LHCN-M2 (cell line): ENCODE measurements around the gene C2orf74. TPM values are rescaled to one million over a fixed set of nuclear protein-coding genes. Genes with fewer than 3 reads are reported as not detected.
"Not testable (repeated sequence)": the region's sequence is repeated elsewhere in the genome, so short reads cannot be mapped to it uniquely, and the experiment has no call there.

Source experiments
- DNase-seq: peaks from one replicate; pipeline ENCODE4 v3.0.0-alpha.2; 2012; ENCODE audit warnings: low read depth
- total RNA-seq: library from RNA; depleted of rRNA; stranded (reverse); fragments of >200 nt; gene quantifications from 2 replicates; pipeline ENCODE4 v1.2.3, GENCODE V29; 2014

Gene C2orf74
- total RNA-seq, 1 experiment from 2014 or later = 31.6 TPM

GRCh38 chr2:61173116-61173515 lies 11.1 kb downstream of the C2orf74 start:
- DNase-seq = no peak

GRCh38 chr2:61175036-61175435 lies 13.0 kb downstream of the C2orf74 start:
- DNase-seq = no peak

DNA sequence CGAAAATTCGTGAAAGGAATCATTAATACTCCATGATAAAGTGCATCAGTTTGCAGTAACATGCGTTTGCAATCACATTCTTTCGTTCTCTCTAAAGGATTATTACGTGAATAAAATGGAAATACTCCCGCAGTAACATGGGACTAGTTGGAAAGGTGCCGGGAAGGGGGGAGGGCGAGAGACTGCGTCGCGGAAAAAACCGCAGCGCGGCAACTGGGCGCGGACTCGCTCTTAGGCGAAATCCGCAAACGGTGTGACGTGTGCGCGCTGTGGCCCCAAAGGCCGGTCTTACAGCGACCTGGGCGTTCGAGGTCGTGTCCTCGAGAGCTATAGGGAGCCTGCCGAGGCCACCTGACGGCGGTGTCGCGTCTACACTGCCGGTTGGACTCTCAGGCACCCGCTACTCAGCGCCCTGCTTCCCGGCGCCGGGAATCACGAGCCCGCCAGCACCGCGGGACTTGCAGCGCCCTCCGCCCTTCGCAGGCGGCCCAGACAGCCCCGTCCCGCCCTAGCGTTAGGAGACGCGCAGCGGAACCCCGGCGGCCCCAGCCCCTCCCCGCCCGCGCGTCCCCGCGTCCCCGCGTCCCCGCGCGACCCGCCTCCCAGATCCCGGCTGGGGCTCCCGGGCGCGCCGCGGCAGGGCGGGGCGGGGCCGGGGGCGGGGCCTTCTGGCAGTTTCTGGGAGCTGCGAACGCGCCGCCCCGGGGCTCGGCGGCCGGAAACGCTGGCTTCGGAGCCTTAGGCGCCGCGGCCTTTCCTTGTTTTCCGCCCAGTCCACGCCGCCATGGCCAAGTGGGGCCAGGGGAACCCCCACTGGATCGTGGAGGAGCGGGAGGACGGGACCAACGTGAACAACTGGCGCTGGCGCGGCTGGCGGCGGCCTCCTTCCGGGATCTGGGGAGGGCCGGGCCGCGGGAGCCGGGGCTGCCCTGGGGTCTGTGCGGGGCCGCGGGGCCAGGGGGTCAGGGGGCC lies 15.1 kb downstream of the C2orf74 start:
- DNase-seq = peak; percentile 92

DNA sequence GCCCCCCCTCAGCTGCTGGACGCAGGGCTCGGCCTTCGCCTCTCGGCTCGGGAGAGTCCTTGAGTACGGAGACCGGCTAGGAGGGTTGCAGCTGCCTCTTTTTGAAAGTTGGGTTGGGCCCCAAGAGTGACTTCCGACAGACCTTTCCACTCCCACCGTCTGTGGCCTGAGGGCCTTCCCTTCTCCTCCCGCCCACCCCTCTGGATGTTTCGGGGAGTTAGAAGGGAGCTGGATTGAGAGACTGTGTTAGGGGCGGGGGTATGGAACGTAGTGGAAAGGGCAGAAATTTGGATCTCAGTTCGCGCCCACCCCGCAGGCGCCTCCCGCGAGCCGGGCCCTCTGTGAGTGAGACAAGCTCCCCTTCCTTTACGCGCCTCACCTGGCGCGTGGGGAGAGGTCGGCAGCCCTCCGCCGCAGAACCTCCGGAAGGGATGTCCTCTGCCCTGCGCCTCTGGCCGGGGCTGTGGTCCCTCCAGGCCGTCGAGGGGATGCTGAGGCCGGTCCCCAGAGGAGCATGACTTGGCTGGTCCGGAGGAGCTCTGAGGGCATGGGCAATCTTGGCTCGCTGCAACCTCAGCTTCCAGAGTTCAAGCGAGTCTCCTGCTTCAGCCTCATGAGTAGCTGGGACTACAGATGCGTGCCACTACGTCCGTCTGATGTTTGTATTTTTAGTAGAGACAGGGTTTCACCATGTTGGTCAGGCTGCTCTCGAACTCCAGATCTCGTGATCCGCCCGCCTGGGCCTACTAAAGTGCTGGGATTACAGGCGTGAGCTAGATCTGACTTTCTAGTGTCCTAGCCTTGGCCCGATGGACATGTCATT lies 15.9 kb downstream of the C2orf74 start:
- peak; percentile 35 for DNase-seq

GRCh38 chr2:61178603-61179545 lies 16.9 kb downstream of the C2orf74 start:
- peak; percentile 62 for DNase-seq

DNA sequence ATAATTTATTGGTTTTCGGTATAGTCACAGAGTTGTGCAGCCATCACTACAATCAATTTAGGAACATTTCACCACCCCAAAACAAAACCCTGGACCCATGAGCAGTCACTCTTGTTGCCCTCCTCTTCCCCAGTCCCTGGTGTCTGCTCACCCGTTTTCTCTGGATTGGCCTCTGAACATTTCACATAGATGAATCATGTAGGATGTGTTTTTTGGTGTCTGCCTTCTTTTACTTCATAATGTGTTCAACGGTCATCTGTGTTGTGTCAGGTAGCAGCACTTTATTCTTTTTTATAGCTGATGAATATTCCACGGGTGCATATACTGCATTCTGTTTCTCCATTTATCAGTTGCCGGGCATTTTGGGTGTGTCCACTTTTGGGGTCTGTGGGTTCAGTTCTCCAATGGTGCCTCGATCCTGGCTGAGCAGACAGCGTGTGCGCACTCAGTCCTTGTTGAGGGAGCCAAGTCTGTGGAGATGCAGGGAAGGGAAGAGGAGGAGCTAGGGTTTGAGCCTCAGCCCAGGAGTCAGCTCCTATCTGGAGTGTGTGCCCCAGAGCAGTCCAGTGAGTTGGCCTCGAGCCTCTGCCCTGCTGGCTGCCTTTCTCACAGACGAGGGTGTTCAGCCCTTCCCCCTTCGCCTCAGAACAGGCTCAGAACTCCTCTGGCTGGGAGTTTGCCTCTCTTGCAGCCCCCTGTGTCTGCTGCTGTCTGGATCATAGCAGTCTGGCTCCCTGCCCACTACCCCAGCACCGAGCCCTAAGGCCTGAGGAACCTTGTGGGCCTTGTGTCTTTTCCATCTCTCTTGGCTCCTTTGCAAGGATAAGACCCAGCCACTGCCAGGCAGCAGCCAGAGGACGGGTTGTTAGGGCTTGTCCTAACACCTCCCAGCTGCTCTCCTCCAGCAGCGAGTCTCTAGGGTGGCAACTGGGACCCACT lies 18.0 kb downstream of the C2orf74 start:
- peak; percentile 64 for DNase-seq

GRCh38 chr2:61180686-61181085 lies 18.7 kb downstream of the C2orf74 start:
- no peak for DNase-seq

- peak; percentile 8 for DNase-seq
Observed at GRCh38 chr2:61181382-61182058, 19.5 kb downstream of the C2orf74 start.

DNA sequence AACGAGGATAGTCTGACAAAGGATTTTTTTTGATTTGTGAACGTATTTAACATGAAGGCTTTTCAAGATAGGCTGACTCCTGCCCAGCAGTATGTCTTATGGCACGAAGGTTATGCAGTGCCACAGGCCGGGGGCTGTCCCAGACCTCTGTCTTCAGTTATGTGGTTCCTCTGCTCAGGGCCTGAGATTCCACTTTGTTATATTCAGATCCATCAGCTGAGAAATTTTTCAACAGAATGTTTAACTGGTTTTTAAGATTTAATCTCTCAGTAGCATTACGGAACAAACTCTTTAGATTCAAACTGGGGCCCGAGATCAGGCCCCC lies 20.0 kb downstream of the C2orf74 start:
- no peak for DNase-seq

DNA sequence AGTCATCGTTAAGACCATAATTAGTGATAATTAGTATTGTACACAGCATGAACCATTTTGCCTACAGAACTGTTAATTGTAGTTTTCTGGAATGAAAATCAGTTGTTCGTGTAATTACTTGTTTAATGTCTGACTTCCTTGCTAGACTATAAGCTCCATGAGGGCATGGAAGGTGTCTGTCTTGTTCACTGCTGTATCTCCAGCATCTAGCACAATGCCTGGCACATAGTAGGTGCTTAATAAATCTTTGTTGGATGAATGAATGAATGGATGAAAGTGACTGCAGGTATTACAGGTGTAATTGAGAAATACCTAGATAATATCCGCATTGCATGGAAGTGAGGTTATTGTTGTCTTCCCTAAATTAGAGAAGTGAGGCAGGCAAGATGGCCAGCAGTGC lies 21.8 kb downstream of the C2orf74 start:
- DNase-seq = no peak

DNA sequence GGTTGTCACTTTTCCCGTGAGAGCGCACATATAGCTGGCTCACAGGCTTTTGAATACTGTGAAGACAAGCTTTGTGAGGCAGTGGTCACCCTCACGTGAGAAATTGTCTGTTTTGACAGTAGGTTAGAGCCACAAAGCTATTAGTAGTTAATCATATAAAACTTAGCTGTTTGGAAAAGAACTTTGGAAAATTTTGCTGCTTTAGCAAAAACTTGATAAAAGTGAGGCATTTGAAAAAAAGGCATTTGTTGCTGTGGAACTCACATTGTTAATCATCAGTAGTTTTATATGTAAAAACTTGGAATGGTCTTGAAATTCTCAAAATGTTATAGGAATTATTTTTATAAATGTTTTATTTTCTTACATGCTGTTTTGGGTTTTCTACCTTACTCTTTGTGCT lies 22.3 kb downstream of the C2orf74 start:
- DNase-seq = no peak

GRCh38 chr2:61185231-61185728 lies 23.3 kb downstream of the C2orf74 start:
- DNase-seq = no peak

GRCh38 chr2:61187085-61187484 lies 25.1 kb downstream of the C2orf74 start:
- DNase-seq = no peak

GRCh38 chr2:61193670-61194561 lies 31.9 kb downstream of the C2orf74 start:
- no peak for DNase-seq

DNA sequence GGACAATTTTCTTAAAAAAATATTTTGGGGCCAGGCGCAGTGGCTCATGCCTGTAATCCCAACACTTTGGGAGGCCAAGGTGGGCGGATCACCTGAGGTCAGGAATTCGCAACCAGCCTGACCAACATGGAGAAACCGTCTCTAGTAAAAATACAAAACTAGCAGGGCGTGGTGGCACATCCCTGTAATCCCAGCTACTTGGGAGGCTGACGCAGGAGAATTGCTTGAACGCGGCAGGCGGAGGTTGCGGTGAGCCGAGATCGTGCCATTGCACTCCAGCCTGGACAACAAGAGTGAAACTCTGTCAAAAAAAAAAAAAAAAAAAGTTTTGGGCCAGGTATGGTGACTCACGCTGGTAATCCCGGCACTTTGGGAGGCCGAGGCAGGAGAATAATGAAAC lies 32.7 kb downstream of the C2orf74 start:
- DNase-seq = not testable (repeated sequence)

GRCh38 chr2:61196671-61197070 lies 34.7 kb downstream of the C2orf74 start:
- peak; percentile 60 for DNase-seq

- no peak for DNase-seq
Observed at GRCh38 chr2:61205132-61205531, 43.1 kb downstream of the C2orf74 start.

DNA sequence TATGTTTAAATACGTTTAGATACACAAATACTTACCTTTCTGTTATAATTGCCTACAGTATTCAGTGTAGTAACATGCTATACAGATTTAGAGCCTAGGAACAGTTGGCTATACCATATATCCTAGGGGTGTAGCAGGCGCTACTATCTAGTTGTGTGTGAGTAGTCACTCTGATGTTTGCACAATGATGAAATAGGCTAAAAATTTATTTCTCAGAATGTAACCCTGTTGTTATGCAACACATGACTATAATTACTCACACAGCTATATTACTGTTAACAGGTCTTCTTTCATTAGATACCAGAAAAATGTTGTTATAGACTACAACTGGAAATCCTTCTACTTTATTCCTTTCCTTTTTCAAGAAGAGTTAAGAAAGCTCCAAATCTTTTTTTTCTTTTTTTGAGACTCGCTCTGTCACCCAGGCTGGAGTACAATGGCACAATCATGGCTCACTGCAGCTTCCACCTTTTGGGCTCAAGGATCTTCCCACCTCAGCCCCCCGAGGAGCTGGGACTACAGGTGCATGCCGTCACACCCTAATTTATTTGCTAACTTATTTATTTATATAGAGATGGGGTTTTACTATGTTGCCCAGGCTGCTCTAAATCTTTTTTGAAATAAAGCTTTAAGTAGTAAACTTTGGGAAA lies 48.5 kb downstream of the C2orf74 start:
- DNase-seq = peak; percentile 80
